Breast epithelium (tissue), 4 donors: Measurements from ENCODE around the gene MRPL41. TPM values are rescaled to one million over a fixed set of nuclear protein-coding genes. Genes with fewer than 3 reads are reported as not detected.

Experiments
- DNase-seq, 2 donors: peaks; one replicate each; pipeline ENCODE4 v3.0.0-alpha.2; 2019; ENCODE audit warnings: low spot score in 2 of 2
- H3K27ac ChIP-seq, 2 donors: fragments of 200-600 bp; sonication (generic) in 1 of 2; one replicate each; pipeline ENCODE4 v1.5.1; 2016 to 2019; ENCODE audit warnings: mild to moderate bottlenecking in 1 of 2
- H3K27me3 ChIP-seq, 2 donors: fragments of 200-600 bp; sonication (generic) in 1 of 2; one replicate each; pipeline versions ENCODE4 v1.5.1 to v1.6.0; 2017 to 2019; ENCODE audit warnings: control low read depth in 1 of 2, mild to moderate bottlenecking in 1 of 2
- H3K36me3 ChIP-seq: fragments of 200-600 bp; one replicate; pipeline ENCODE4 v1.5.1; 2019
- H3K4me1 ChIP-seq, 2 donors: fragments of 200-600 bp; sonication (generic); one replicate each; pipeline ENCODE4 v1.5.1; 2016 to 2019; ENCODE audit warnings: control low read depth in 1 of 2
- H3K4me3 ChIP-seq, 3 donors: fragments of 200-600 bp; sonication (generic); 1 replicate in 2 of 3; 2 replicates in 1 of 3; pipeline ENCODE4 v1.5.1; 2016 to 2019; ENCODE audit warnings: mild to moderate bottlenecking in 3 of 3, moderate library complexity in 2 of 3
- H3K9me3 ChIP-seq, 2 donors: fragments of 200-600 bp; sonication (generic) in 1 of 2; one replicate each; pipeline ENCODE4 v1.5.1; 2016 to 2019; ENCODE audit warnings: control low read depth in 1 of 2
- POLR2A ChIP-seq: fragments of 450-650 bp; IDR thresholded peaks from one replicate; pipeline ENCODE4 v1.6.1; 2016; ENCODE audit warnings: antibody characterized with exemption, mild to moderate bottlenecking, moderate library complexity
- POLR2AphosphoS5 ChIP-seq, 3 donors: sonication (generic); formaldehyde crosslinking; IDR thresholded peaks; one replicate each; pipeline ENCODE4 v1.6.1; 2017; ENCODE audit warnings: antibody characterized with exemption in 3 of 3
- intact Hi-C: fragments of 100-400 bp; cut with DNase I; formaldehyde crosslinking; loops from one replicate; pipeline ENCODE4 v1.15.1; 2023; ENCODE audit warnings: low total_unique reads
- total RNA-seq, 3 donors: library from RNA; depleted of rRNA; stranded (reverse); fragments of >200 nt; gene quantifications; one replicate each; pipeline ENCODE4 v1.1.0, GENCODE V29; 2016
- TF ChIP-seq, protein P1 (sequence below), 3 donors: fragments of 450-650 bp; IDR thresholded peaks; one replicate each; pipeline ENCODE4 v1.5.1; 2016 to 2017; ENCODE audit warnings: antibody characterized with exemption in 3 of 3, mild to moderate bottlenecking in 3 of 3, moderate library complexity in 3 of 3

Gene MRPL41
- total RNA-seq, 3 donors from 2014 or later, result 45.4 to 71.8 (median 65.4) TPM

DNA sequence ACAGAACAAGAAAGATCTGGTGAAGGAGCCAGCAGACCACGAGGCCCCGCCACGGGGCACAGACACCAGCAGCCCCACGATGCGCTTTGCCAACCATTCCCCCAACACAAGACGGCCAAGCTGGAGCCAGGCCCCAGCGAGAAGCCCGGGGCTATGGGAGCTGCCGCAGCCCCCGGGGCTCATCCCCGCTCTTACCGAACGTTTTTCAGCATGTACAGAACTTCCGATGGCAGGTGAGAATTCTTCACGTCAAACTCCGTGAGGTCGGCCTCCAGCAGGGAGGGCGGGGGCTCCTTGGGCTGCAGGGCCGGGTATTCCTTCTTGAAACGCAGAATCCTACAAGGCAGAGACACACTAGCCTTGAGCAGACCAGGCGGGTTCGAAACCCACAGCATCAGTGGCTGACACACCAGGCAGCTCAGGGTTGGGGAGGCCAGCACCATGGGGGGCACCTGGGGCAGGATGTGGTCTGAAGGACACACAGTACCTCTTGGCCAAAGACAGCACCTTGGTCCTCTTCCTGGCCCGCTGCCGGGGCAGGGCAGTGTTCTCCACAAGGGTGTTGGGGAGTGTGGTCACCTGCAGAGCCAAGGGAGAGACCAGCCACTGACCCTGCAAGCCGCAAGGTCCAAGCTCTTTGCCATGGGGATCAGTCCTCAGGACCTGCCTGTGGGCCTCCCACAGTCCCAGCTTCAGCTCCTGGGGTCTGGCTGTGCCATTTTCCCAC is 8.3 kb upstream of the MRPL41 start:
- Histone ChIP-seq H3K4me1 (peaks cover 0 to under 1% of the 10 kb centered on the region in 2 donors), H3K4me3 (no peak overlapping the region), H3K36me3 (no peaks in the 10 kb centered on the region), H3K9me3 (no peaks in the 10 kb centered on the region), H3K27ac (peak overlapping the region; percentile 41 to 76), H3K27me3 (no peaks in the 10 kb centered on the region)
- intact Hi-C loops, result no loop called here
- no peak for DNase-seq
- TF ChIP-seq, protein P1, sequence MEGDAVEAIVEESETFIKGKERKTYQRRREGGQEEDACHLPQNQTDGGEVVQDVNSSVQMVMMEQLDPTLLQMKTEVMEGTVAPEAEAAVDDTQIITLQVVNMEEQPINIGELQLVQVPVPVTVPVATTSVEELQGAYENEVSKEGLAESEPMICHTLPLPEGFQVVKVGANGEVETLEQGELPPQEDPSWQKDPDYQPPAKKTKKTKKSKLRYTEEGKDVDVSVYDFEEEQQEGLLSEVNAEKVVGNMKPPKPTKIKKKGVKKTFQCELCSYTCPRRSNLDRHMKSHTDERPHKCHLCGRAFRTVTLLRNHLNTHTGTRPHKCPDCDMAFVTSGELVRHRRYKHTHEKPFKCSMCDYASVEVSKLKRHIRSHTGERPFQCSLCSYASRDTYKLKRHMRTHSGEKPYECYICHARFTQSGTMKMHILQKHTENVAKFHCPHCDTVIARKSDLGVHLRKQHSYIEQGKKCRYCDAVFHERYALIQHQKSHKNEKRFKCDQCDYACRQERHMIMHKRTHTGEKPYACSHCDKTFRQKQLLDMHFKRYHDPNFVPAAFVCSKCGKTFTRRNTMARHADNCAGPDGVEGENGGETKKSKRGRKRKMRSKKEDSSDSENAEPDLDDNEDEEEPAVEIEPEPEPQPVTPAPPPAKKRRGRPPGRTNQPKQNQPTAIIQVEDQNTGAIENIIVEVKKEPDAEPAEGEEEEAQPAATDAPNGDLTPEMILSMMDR (IDR thresholded peaks at IDR 0.05), result no peak
- TF ChIP-seq POLR2A (no peak), POLR2AphosphoS5 (IDR thresholded peaks at IDR 0.05) (no peak)

DNA sequence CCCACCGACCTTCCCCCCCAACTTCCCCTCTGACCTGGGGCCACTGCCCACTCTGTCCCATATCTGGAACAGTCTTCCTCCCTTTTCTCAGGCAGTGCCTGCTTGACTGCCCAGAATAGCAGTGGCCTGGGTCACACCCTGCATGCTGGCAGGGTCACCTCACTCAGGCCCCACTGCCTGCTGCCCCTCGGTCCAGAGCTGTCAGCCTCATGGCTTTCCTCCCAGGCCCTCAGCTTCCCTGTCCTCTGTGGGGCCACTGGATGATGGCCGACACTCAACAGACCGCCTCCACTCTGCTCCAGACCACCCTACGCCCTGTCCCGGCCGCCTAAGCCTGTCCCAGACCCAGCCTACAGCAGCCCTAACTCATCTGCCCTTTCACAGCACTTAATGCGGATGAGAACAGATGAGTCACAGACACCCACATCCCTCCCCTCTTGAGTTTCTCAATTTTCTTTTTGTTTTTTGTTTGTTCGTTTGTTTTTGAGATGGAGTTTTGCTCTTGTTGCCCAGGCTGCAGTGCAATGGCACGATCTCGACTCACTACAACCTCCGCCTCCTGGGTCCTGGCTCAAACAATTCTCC is 7.4 kb upstream of the MRPL41 start:
- intact Hi-C loops, result no loop called here
- Histone ChIP-seq H3K36me3 (no peaks in the 10 kb centered on the region), H3K27me3 (no peaks in the 10 kb centered on the region), H3K27ac (peak overlapping the region; percentile 41 to 76), H3K9me3 (no peaks in the 10 kb centered on the region), H3K4me3 (no peak overlapping the region), H3K4me1 (peaks cover 0 to 8% of the 10 kb centered on the region in 2 donors)
- TF ChIP-seq, protein P1 (IDR thresholded peaks at IDR 0.05), result no peak
- TF ChIP-seq POLR2AphosphoS5 (IDR thresholded peaks at IDR 0.05) (no peak), POLR2A (no peak)
- no peak for DNase-seq

DNA sequence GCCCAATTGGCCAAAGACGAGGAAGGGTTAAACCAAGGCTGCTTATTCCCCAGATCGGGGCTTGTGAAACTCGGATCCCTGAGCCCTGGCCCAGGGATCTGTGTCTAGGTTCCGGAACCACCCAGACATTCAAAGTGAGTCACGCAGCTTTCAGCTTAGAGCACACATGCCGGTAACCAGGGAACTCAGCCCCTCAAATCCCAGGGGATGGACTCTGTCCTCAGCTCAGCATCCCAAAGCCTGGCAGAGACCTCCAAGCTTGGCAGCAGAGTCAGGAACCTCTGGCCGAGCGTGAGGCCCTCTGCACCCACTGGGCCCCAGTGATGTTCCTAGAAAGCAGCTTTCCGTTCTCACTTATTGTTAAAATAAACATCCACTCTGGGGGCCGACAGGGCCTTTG is 6.6 kb upstream of the MRPL41 start:
- H3K9me3 ChIP-seq, result no peaks in the 10 kb centered on the region
- peaks cover 0 to 8% of the 10 kb centered on the region in 2 donors for H3K4me1 ChIP-seq
- intact Hi-C loops, result no loop called here
- peak overlapping the region; percentile 41 to 76 for H3K27ac ChIP-seq
- TF ChIP-seq POLR2AphosphoS5 (IDR thresholded peaks at IDR 0.05), result peak in 1 of 3 donors; percentile 39
- TF ChIP-seq, protein P1 (IDR thresholded peaks at IDR 0.05), result no peak
- no peak for DNase-seq
- H3K36me3 ChIP-seq, result no peaks in the 10 kb centered on the region
- H3K4me3 ChIP-seq, result peak overlapping the region in 1 of 3 donors; percentile 7
- H3K27me3 ChIP-seq, result no peaks in the 10 kb centered on the region

DNA sequence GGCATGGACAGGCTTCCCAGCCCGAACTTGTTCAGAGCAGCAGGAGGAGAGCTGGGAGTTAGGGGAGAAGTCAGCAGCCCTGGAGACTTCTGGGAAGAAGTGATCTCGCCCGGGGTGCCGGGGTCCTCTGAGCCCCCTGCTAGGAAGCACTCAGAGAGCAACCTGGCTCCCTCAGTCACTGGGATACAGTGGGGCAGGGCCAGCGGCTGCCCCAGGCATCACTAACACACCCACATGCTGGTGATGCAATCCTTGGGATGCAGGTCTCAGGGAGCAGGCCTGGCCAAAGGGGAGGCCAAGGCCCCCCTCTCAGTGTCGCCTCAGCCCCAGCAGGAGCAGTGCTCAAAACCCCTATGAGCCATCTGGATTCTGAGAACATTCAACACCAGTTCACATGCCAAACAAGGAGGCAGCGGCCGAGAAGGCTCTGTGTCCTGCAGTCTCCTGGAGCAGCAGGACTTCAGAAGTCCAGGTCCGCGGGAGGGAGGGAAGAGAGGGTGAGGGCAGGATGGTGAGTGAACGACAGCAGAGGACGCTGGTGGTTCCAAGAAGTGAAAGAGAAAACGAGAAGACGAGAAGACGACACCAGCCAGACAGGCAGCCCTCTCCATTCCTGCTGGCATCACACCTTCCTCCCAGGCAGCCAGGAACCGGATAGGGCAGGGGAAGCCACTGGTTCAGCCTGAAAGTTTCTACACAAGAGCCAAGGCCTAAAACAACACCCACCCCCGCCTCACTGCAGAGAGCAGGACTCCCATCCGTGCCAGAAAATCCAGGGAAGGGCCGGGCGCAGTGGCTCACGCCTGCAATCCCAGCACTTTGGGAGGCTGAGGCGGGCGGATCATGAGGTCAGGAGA is 3.8 kb upstream of the MRPL41 start:
- TF ChIP-seq, protein P1 (IDR thresholded peaks at IDR 0.05), result no peak
- TF ChIP-seq POLR2AphosphoS5 (IDR thresholded peaks at IDR 0.05), result peak in 1 of 3 donors; percentile 38
- peak; percentile 60 to 79 for DNase-seq
- intact Hi-C loops, result no loop called here

More for the DNA sequence above, 3.8 kb upstream of the MRPL41 start:
- Histone ChIP-seq H3K4me1 (peaks cover 0 to 8% of the 10 kb centered on the region in 2 donors), H3K9me3 (no peaks in the 10 kb centered on the region), H3K27me3 (no peaks in the 10 kb centered on the region), H3K4me3 (peak overlapping the region in 2 of 3 donors; percentile 31 to 53), H3K27ac (peak overlapping the region; percentile 75 to 89), H3K36me3 (no peaks in the 10 kb centered on the region)
